22Rv1 (cell line): ENCODE measurements around the gene CCDC92.
A peak's percentile ranks its signal among the peaks of the same experiment; 100 is the strongest.

Experiments
- H3K27ac ChIP-seq: fragments of 450-650 bp; 2 replicates; pipeline ENCODE4 v1.5.1; 2017
- CTCF ChIP-seq: fragments of 450-650 bp; IDR thresholded peaks from 2 replicates; pipeline ENCODE4 v1.5.1; 2017; ENCODE audit warnings: mild to moderate bottlenecking
- ZFX ChIP-seq: fragments of 450-650 bp; IDR thresholded peaks from 2 replicates; pipeline ENCODE4 v1.6.1; 2017; ENCODE audit warnings: antibody characterized with exemption, borderline replicate concordance

Gene CCDC92, protein sequence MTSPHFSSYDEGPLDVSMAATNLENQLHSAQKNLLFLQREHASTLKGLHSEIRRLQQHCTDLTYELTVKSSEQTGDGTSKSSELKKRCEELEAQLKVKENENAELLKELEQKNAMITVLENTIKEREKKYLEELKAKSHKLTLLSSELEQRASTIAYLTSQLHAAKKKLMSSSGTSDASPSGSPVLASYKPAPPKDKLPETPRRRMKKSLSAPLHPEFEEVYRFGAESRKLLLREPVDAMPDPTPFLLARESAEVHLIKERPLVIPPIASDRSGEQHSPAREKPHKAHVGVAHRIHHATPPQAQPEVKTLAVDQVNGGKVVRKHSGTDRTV

DNA sequence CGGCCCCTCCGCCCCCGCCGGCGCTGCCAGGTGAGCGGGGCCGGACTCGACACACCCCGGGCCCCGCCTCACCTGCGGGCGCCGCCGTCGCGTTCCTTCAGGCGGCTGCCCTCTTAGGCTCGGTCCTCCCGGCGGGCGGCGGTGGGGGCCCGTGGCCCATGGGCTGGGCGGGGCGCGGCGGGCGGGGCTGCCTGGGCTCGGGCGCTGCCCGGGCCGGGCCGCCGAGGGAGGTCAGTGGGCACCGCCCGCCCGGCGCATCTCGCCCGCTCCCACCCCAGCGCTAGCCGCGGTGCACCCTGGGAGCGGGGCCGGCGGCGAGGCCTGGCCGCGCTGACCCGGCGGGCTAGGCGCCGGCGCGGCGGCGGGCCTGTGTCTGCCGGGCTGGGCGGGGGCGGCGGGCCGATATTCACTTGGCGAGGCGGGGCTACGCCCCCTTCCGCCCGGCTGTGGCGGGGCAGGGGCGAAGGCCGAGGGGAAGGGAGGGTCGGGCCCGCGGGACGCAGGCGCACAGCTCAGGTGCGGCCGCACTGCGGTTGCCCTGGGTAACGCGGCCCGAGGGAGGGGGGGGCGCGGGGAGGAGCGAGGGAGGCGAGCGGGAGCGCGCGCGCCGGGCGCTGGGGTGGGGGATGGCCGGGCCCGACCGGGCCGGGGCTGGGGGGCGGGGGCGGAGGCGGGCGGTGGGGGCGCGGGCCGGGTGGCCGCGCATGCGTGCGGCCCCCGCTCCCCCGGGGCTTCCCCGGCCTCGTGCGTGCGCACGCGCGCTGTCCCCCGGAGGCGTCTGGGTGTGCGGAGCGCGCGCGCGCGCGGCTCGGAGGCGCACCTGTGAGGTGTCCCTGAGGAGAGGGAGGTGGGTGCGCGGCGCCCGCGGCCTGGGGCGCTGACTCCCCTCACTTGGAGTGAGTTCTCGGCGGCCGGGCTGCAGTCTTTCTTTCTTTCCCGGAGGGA lies at the start of gene CCDC92, which contains the start of gene ZNF664:
TSS of gene CCDC92 (minus strand) at position 375 of the 945 bp plus-strand sequence. CDS start 28,526 bp downstream, outside the sequence.
TSS of gene ZNF664 (plus strand) at position 759 of the 945 bp plus-strand sequence. CDS start 38,930 bp downstream, outside the sequence.
- peak within 1 kb of the TSS; percentile 84 for H3K27ac ChIP-seq
- peak; percentile 35; the same call in 1 of the 2 replicates for TF ChIP-seq CTCF
- no peak for TF ChIP-seq ZFX

GRCh38 chr12:124022161-124022560 lies 49.5 kb upstream of the CCDC92 start:
- no peak overlapping the region for H3K27ac ChIP-seq
- TF ChIP-seq ZFX (no peak), CTCF (no peak)

DNA sequence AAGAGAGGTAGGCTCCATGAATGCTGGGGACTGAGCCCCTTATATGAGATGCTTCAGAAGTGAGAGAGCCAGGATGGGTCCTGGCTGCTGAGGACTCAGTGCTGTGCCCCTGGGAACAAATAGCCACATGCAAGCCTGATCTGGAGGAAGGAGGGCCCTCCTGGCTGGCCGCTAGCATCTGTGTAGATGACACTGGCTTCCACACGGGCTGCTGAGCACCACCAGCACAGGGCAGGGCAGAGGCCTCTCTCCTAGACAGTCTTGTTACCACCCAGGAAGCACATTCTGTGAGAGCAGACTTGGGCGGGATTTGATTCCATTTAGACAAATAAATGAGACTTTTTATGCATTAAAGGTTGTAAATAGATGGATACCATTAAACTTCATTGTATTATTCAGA lies 48.4 kb upstream of the CCDC92 start:
- TF ChIP-seq CTCF, result no peak
- H3K27ac ChIP-seq, result no peak overlapping the region

DNA sequence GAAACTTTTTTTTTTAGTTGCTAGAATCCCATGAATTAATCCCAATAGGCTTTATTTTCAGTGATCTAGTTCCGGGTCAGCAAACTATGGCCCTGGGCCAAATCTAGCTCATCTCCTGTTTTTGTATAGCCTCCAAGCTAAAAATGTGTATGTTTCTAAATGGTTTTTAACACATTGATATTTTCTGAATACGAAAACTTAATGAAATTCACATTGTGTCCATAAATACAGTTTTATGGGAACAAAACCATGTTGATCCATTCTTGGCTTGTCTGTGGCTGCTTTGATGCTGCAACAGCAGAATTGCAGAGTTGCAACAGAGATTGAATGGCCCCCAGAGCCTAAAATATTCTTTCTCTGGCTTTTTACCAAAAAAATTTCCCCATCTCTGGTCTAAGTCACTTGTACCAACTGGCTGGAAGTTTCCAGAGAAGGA lies 47.9 kb upstream of the CCDC92 start:
- TF ChIP-seq ZFX, result no peak
- no peak for TF ChIP-seq CTCF
- no peak overlapping the region for H3K27ac ChIP-seq

- no peak for TF ChIP-seq ZFX
- no peak for TF ChIP-seq CTCF
These were observed 46.5 kb upstream of the CCDC92 start for GRCh38 chr12:124019115-124019514.

GRCh38 chr12:124018539-124018938 lies 45.9 kb upstream of the CCDC92 start:
- no peak overlapping the region for H3K27ac ChIP-seq
- TF ChIP-seq ZFX, result no peak
- no peak for TF ChIP-seq CTCF

More at GRCh38 chr12:124019115-124019514, 46.5 kb upstream of the CCDC92 start:
- no peak overlapping the region for H3K27ac ChIP-seq
